ENCODE measurements around the gene RRAS. TPM values are rescaled to one million over a fixed set of nuclear protein-coding genes. Genes with fewer than 3 reads are reported as not detected.

RRAS gene
- polyA plus RNA-seq, 1 donor from 2014 or later, result not detected

DNA sequence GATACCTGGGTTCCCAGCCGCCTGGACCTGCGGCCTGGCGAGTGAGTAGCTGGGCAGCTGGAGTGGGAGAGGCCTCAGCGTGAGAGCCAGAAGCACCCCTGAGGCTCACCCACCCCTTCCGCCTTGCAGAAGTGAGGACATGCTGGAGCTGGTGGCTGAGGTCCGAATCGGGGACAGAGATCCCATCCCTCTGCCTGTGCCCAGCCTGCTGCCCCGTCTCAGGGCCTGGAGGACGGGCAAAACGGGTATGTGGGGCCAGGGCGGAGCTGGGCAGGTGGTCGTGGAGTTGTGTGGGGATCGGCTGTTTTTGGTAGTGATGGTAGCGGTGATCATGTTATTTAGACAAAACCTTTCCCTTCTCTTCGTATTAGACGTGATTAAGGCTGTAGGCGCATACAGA lies 6.6 kb upstream of the RRAS start (continued):
- TF ChIP-seq RAD21 (conservative IDR thresholded peaks at IDR 0.05), result no peak

DNA sequence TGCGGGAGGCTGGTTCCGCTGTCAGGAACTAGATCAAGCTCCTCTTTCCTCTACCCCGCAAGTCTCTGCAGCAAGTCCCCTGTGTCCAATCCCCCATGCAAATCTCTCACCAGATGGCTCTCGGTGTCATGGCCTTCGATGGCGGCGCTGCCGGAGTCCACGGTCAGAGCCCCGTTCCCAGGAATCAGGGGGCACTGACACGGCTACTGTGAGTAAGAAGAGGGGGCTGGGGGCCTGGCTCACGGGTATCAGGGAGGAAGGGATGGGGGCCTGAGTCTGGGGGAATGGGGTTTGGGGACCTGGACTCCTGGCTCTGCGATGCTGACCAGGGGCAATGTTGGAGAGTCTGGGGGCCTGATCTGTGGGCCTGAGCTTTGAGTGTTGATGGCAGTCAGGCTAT lies 6.1 kb upstream of the RRAS start:
- H3K36me3 ChIP-seq (ENCODE audit: insufficient read depth, low read length), result no peaks in the 10 kb centered on the region
- TF ChIP-seq RAD21 (conservative IDR thresholded peaks at IDR 0.05) (no peak), EP300 (conservative IDR thresholded peaks at IDR 0.05; ENCODE audit: poor library complexity, severe bottlenecking) (no peak), TAF1 (IDR thresholded peaks at IDR 0.05; ENCODE audit: low read depth) (no peak), EZH2 (IDR thresholded peaks at IDR 0.05; ENCODE audit: borderline replicate concordance, insufficient read depth, low read length, poor library complexity, severe bottlenecking) (no peak), SMC3 (conservative IDR thresholded peaks at IDR 0.05; ENCODE audit: poor library complexity) (no peak), POLR2AphosphoS5 (IDR thresholded peaks at IDR 0.05) (no peak), MXI1 (conservative IDR thresholded peaks at IDR 0.05; ENCODE audit: poor library complexity, severe bottlenecking) (no peak)
- TF ChIP-seq, protein P1, sequence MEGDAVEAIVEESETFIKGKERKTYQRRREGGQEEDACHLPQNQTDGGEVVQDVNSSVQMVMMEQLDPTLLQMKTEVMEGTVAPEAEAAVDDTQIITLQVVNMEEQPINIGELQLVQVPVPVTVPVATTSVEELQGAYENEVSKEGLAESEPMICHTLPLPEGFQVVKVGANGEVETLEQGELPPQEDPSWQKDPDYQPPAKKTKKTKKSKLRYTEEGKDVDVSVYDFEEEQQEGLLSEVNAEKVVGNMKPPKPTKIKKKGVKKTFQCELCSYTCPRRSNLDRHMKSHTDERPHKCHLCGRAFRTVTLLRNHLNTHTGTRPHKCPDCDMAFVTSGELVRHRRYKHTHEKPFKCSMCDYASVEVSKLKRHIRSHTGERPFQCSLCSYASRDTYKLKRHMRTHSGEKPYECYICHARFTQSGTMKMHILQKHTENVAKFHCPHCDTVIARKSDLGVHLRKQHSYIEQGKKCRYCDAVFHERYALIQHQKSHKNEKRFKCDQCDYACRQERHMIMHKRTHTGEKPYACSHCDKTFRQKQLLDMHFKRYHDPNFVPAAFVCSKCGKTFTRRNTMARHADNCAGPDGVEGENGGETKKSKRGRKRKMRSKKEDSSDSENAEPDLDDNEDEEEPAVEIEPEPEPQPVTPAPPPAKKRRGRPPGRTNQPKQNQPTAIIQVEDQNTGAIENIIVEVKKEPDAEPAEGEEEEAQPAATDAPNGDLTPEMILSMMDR (IDR thresholded peaks at IDR 0.05; ENCODE audit: poor library complexity, severe bottlenecking), result no peak
- H3K4me3 ChIP-seq (ENCODE audit: low read length), result no peak overlapping the region
- H3K9me2 ChIP-seq (ENCODE audit: insufficient read depth, low read length), result no peaks in the 10 kb centered on the region
- no peaks in the 10 kb centered on the region for H3K27me3 ChIP-seq (ENCODE audit: insufficient read depth, low read depth, low read length)
- H3K27ac ChIP-seq (ENCODE audit: low read length), result no peak overlapping the region
- peaks cover under 1% of the 10 kb centered on the region for H3F3A ChIP-seq (ENCODE audit: insufficient read depth, low read length, poor library complexity, severe bottlenecking)
- H3K79me2 ChIP-seq (replicated peaks; ENCODE audit: insufficient read depth, low read length), result peaks cover 25% of the 10 kb centered on the region
- no peak overlapping the region for H2AFZ ChIP-seq (ENCODE audit: low read depth, low read length)
- no peak overlapping the region for H3K9ac ChIP-seq (ENCODE audit: low read length)
- H3K9me3 ChIP-seq (ENCODE audit: low read length), result no peaks in the 10 kb centered on the region
- no peak overlapping the region for H3K4me2 ChIP-seq (ENCODE audit: low read length)
- no peaks in the 10 kb centered on the region for H4K20me1 ChIP-seq (ENCODE audit: insufficient read depth)

DNA sequence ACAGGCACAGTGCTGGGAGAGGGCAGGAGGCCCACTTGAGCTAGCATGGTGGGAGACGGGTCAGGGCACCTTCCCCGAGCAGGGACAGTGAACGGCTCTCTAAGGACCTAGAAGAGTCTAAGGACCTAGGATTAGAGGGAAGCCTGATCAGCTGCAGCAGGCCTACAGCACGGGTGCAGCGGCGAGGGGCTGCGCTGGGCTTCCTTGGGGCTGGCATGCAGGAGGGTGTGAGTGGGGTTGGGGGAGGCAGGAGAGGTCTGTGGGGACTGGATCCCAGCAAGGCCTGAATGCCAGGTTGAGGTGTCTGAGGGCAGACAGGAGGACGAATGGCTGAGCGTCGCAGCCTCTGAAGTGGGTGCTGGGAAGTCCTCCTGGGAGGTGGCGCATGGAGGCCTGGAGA lies 5.6 kb upstream of the RRAS start:
- no peaks in the 10 kb centered on the region for H3K27me3 ChIP-seq (ENCODE audit: insufficient read depth, low read depth, low read length)
- TF ChIP-seq, protein P2, sequence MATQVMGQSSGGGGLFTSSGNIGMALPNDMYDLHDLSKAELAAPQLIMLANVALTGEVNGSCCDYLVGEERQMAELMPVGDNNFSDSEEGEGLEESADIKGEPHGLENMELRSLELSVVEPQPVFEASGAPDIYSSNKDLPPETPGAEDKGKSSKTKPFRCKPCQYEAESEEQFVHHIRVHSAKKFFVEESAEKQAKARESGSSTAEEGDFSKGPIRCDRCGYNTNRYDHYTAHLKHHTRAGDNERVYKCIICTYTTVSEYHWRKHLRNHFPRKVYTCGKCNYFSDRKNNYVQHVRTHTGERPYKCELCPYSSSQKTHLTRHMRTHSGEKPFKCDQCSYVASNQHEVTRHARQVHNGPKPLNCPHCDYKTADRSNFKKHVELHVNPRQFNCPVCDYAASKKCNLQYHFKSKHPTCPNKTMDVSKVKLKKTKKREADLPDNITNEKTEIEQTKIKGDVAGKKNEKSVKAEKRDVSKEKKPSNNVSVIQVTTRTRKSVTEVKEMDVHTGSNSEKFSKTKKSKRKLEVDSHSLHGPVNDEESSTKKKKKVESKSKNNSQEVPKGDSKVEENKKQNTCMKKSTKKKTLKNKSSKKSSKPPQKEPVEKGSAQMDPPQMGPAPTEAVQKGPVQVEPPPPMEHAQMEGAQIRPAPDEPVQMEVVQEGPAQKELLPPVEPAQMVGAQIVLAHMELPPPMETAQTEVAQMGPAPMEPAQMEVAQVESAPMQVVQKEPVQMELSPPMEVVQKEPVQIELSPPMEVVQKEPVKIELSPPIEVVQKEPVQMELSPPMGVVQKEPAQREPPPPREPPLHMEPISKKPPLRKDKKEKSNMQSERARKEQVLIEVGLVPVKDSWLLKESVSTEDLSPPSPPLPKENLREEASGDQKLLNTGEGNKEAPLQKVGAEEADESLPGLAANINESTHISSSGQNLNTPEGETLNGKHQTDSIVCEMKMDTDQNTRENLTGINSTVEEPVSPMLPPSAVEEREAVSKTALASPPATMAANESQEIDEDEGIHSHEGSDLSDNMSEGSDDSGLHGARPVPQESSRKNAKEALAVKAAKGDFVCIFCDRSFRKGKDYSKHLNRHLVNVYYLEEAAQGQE (IDR thresholded peaks at IDR 0.05; ENCODE audit: borderline replicate concordance), result no peak
- no peak for TF ChIP-seq EZH2 (IDR thresholded peaks at IDR 0.05; ENCODE audit: borderline replicate concordance, insufficient read depth, low read length, poor library complexity, severe bottlenecking)
- no peak for TF ChIP-seq MXI1 (conservative IDR thresholded peaks at IDR 0.05; ENCODE audit: poor library complexity, severe bottlenecking)
- TF ChIP-seq TAF1 (IDR thresholded peaks at IDR 0.05; ENCODE audit: low read depth), result no peak
- no peak for TF ChIP-seq POLR2AphosphoS5 (IDR thresholded peaks at IDR 0.05)
- no peaks in the 10 kb centered on the region for H3K9me2 ChIP-seq (ENCODE audit: insufficient read depth, low read length)
- no peaks in the 10 kb centered on the region for H3K36me3 ChIP-seq (ENCODE audit: insufficient read depth, low read length)
- peaks cover 25% of the 10 kb centered on the region for H3K79me2 ChIP-seq (replicated peaks; ENCODE audit: insufficient read depth, low read length)
- H3F3A ChIP-seq (ENCODE audit: insufficient read depth, low read length, poor library complexity, severe bottlenecking), result peaks cover 4% of the 10 kb centered on the region
- H3K9me3 ChIP-seq (ENCODE audit: low read length), result no peaks in the 10 kb centered on the region
- no peaks in the 10 kb centered on the region for H4K20me1 ChIP-seq (ENCODE audit: insufficient read depth)
- no peak overlapping the region for H3K4me3 ChIP-seq (ENCODE audit: low read length)
- H2AFZ ChIP-seq (ENCODE audit: low read depth, low read length), result no peak overlapping the region
- H3K27ac ChIP-seq (ENCODE audit: low read length), result no peak overlapping the region
- H3K9ac ChIP-seq (ENCODE audit: low read length), result no peak overlapping the region
- no peak overlapping the region for H3K4me2 ChIP-seq (ENCODE audit: low read length)

All from neural cell (in vitro differentiated cells).